NOMO-1 (cell line): Measurements from ENCODE around the gene TMTC2.

Experiments used
- DNase-seq, 2 experiments: peaks; one replicate each; lab custom pipeline; 2025; ENCODE audit not compliant: unreplicated experiment in 2 of 2; lab: John Stamatoyannopoulos, UW

Gene TMTC2

GRCh38 chr12:83052890-83053541, 366.3 kb downstream of the TMTC2 start:
- no peak for DNase-seq

GRCh38 chr12:83057436-83057835, 370.7 kb downstream of the TMTC2 start:
- no peak for DNase-seq

- no peak for DNase-seq
Observed at GRCh38 chr12:83059107-83059506, 372.4 kb downstream of the TMTC2 start.

GRCh38 chr12:83065562-83065961, 378.9 kb downstream of the TMTC2 start:
- no peak for DNase-seq

- no peak for DNase-seq
Observed at GRCh38 chr12:83067981-83068380, 381.3 kb downstream of the TMTC2 start.

- DNase-seq = no peak
Observed at GRCh38 chr12:83074358-83074894, 387.7 kb downstream of the TMTC2 start.

- DNase-seq = no peak
Observed at GRCh38 chr12:83075471-83075870, 388.8 kb downstream of the TMTC2 start.

- DNase-seq = no peak
Observed at GRCh38 chr12:83077041-83077440, 390.3 kb downstream of the TMTC2 start.

GRCh38 chr12:83082690-83083276, 396.1 kb downstream of the TMTC2 start:
- no peak for DNase-seq

GRCh38 chr12:83083616-83084015, 396.9 kb downstream of the TMTC2 start:
- DNase-seq = no peak

- no peak for DNase-seq
Observed at GRCh38 chr12:83084516-83085234, 398.0 kb downstream of the TMTC2 start.

GRCh38 chr12:83086023-83086422, 399.3 kb downstream of the TMTC2 start:
- DNase-seq = no peak

- DNase-seq = no peak
Observed at GRCh38 chr12:83089575-83089974, 402.9 kb downstream of the TMTC2 start.

GRCh38 chr12:83092129-83092528, 405.4 kb downstream of the TMTC2 start:
- DNase-seq = no peak

- DNase-seq = no peak
Observed at GRCh38 chr12:83092606-83093005, 405.9 kb downstream of the TMTC2 start.

GRCh38 chr12:83093426-83093825, 406.7 kb downstream of the TMTC2 start:
- no peak for DNase-seq

- no peak for DNase-seq
Observed at GRCh38 chr12:83097643-83098342, 411.1 kb downstream of the TMTC2 start.

- no peak for DNase-seq
Observed at GRCh38 chr12:83099436-83099835, 412.7 kb downstream of the TMTC2 start.

GRCh38 chr12:83102499-83102898, 415.8 kb downstream of the TMTC2 start:
- DNase-seq = no peak

GRCh38 chr12:83106873-83107272, 420.2 kb downstream of the TMTC2 start:
- DNase-seq = no peak

GRCh38 chr12:83110424-83110823, 423.7 kb downstream of the TMTC2 start:
- no peak for DNase-seq
